Measurements from ENCODE around the gene ST8SIA1.

- TF ChIP-seq EP300 (conservative IDR thresholded peaks at IDR 0.05; ENCODE audit: poor library complexity, severe bottlenecking): no peak
- TF ChIP-seq, protein P1, sequence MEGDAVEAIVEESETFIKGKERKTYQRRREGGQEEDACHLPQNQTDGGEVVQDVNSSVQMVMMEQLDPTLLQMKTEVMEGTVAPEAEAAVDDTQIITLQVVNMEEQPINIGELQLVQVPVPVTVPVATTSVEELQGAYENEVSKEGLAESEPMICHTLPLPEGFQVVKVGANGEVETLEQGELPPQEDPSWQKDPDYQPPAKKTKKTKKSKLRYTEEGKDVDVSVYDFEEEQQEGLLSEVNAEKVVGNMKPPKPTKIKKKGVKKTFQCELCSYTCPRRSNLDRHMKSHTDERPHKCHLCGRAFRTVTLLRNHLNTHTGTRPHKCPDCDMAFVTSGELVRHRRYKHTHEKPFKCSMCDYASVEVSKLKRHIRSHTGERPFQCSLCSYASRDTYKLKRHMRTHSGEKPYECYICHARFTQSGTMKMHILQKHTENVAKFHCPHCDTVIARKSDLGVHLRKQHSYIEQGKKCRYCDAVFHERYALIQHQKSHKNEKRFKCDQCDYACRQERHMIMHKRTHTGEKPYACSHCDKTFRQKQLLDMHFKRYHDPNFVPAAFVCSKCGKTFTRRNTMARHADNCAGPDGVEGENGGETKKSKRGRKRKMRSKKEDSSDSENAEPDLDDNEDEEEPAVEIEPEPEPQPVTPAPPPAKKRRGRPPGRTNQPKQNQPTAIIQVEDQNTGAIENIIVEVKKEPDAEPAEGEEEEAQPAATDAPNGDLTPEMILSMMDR (IDR thresholded peaks at IDR 0.05; ENCODE audit: poor library complexity, severe bottlenecking): no peak
- no peak for TF ChIP-seq POLR2AphosphoS5 (IDR thresholded peaks at IDR 0.05)
- no peak for TF ChIP-seq RAD21 (conservative IDR thresholded peaks at IDR 0.05)
Measured at GRCh38 chr12:22211128-22211527, 123.4 kb downstream of the ST8SIA1 start.

All from neural cell (in vitro differentiated cells).